Measurements from ENCODE around the gene CAMK2N2.

GRCh38 chr3:184282941-184283340, 21.6 kb upstream of the CAMK2N2 start:
- TF ChIP-seq, protein P1, sequence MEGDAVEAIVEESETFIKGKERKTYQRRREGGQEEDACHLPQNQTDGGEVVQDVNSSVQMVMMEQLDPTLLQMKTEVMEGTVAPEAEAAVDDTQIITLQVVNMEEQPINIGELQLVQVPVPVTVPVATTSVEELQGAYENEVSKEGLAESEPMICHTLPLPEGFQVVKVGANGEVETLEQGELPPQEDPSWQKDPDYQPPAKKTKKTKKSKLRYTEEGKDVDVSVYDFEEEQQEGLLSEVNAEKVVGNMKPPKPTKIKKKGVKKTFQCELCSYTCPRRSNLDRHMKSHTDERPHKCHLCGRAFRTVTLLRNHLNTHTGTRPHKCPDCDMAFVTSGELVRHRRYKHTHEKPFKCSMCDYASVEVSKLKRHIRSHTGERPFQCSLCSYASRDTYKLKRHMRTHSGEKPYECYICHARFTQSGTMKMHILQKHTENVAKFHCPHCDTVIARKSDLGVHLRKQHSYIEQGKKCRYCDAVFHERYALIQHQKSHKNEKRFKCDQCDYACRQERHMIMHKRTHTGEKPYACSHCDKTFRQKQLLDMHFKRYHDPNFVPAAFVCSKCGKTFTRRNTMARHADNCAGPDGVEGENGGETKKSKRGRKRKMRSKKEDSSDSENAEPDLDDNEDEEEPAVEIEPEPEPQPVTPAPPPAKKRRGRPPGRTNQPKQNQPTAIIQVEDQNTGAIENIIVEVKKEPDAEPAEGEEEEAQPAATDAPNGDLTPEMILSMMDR (IDR thresholded peaks at IDR 0.05), result no peak
- TF ChIP-seq POLR2A (IDR thresholded peaks at IDR 0.05), result no peak
